Suprapubic skin (tissue), 4 donors: ENCODE data around the gene PIK3R2. TPM values are rescaled to one million over a fixed set of nuclear protein-coding genes. Genes with fewer than 3 reads are reported as not detected.
"Not testable (repeated sequence)": the region's sequence is repeated elsewhere in the genome, so short reads cannot be mapped to it uniquely, and the experiment has no call there.

Experiments used
- DNase-seq, 2 donors: peaks; one replicate each; pipeline ENCODE4 v3.0.0-alpha.2; 2019; ENCODE audit warnings: low spot score in 2 of 2
- H3K27ac ChIP-seq: fragments of 200-600 bp; sonication (generic); one replicate; pipeline ENCODE4 v1.5.1; 2019
- H3K27me3 ChIP-seq: fragments of 200-600 bp; sonication (generic); one replicate; pipeline ENCODE4 v1.5.1; 2019
- H3K36me3 ChIP-seq: fragments of 200-600 bp; sonication (generic); one replicate; pipeline ENCODE4 v1.5.1; 2019
- H3K4me1 ChIP-seq: fragments of 200-600 bp; sonication (generic); one replicate; pipeline ENCODE4 v1.5.1; 2019
- H3K4me3 ChIP-seq: fragments of 200-600 bp; sonication (generic); one replicate; pipeline ENCODE4 v1.5.1; 2019; ENCODE audit warnings: mild to moderate bottlenecking
- H3K9me3 ChIP-seq: fragments of 200-600 bp; sonication (generic); one replicate; pipeline ENCODE4 v1.5.1; 2019
- CTCF ChIP-seq, 2 donors: fragments of 200-600 bp in 1 of 2; fragments of 450-650 bp in 1 of 2; sonication (generic) in 1 of 2; IDR thresholded peaks; one replicate each; pipeline ENCODE4 v1.5.1; 2016 to 2019; ENCODE audit warnings: antibody characterized with exemption in 2 of 2, mild to moderate bottlenecking in 1 of 2, moderate library complexity in 1 of 2
- EP300 ChIP-seq: sonication (generic); formaldehyde crosslinking; IDR thresholded peaks from one replicate; pipeline ENCODE4 v1.6.1; 2017; ENCODE audit warnings: antibody characterized with exemption
- POLR2A ChIP-seq, 2 donors: fragments of 450-650 bp; IDR thresholded peaks; one replicate each; pipeline ENCODE4 v1.6.1; 2017; ENCODE audit warnings: antibody characterized with exemption in 2 of 2, mild to moderate bottlenecking in 2 of 2, moderate library complexity in 2 of 2
- POLR2AphosphoS5 ChIP-seq, 3 donors: sonication (generic); formaldehyde crosslinking; IDR thresholded peaks; one replicate each; pipeline ENCODE4 v1.6.1; 2017; ENCODE audit warnings: antibody characterized with exemption in 3 of 3
- WGBS: methylation state at CpG from one replicate; pipeline ENCODE4 v1.1.5; 2018; 5-methylcytosine and 5-hydroxymethylcytosine counted together
- total RNA-seq, 4 donors: library from RNA; depleted of rRNA; stranded (reverse); fragments of >200 nt; gene quantifications; one replicate each; pipeline ENCODE4 v1.1.0, GENCODE V29; 2016

PIK3R2 gene
- total RNA-seq, 4 donors from 2014 or later = 14.1 to 25.9 (median 19.5) TPM

GRCh38 chr19:18155095-18156087 lies 2.4 kb downstream of the PIK3R2 start:
- Histone ChIP-seq H3K4me3 (peak overlapping the region; percentile 13), H3K27me3 (no peaks in the 10 kb centered on the region), H3K36me3 (no peaks in the 10 kb centered on the region), H3K4me1 (peaks cover 69% of the 10 kb centered on the region), H3K9me3 (no peaks in the 10 kb centered on the region), H3K27ac (peak overlapping the region; percentile 28)
- no peak for DNase-seq
- TF ChIP-seq EP300 = no peak
- no peak for TF ChIP-seq POLR2AphosphoS5 (IDR thresholded peaks at IDR 0.05)
- TF ChIP-seq POLR2A (IDR thresholded peaks at IDR 0.05) = no peak
- 79% methylated on average over 5 of the region's 43 CpGs for WGBS

GRCh38 chr19:18156268-18156667 lies 3.3 kb downstream of the PIK3R2 start:
- Histone ChIP-seq H3K27me3 (no peaks in the 10 kb centered on the region), H3K4me1 (peaks cover 77% of the 10 kb centered on the region), H3K9me3 (no peaks in the 10 kb centered on the region), H3K36me3 (no peaks in the 10 kb centered on the region), H3K27ac (peak overlapping the region; percentile 28), H3K4me3 (peak overlapping the region; percentile 13)
- DNase-seq = no peak
- WGBS = 86% methylated on average over 6 of the region's 6 CpGs
- no peak for TF ChIP-seq CTCF (IDR thresholded peaks at IDR 0.05)

GRCh38 chr19:18156841-18157464 lies 4.0 kb downstream of the PIK3R2 start:
- TF ChIP-seq EP300 = no peak
- TF ChIP-seq POLR2AphosphoS5 (IDR thresholded peaks at IDR 0.05) = no peak
- no peak for TF ChIP-seq POLR2A (IDR thresholded peaks at IDR 0.05)
- no peak for TF ChIP-seq CTCF (IDR thresholded peaks at IDR 0.05)
- no peaks in the 10 kb centered on the region for H3K27me3 ChIP-seq
- H3K4me3 ChIP-seq = no peak overlapping the region
- H3K9me3 ChIP-seq = no peaks in the 10 kb centered on the region
- 21% methylated on average over 11 of the region's 22 CpGs for WGBS
- peak in 1 of 2 donors; percentile 87 for DNase-seq
- peaks cover 77% of the 10 kb centered on the region for H3K4me1 ChIP-seq
- H3K27ac ChIP-seq = peak overlapping the region; percentile 54
- H3K36me3 ChIP-seq = peaks cover 2% of the 10 kb centered on the region

- no peak overlapping the region for H3K27ac ChIP-seq
- no peak for DNase-seq
- no peak overlapping the region for H3K4me3 ChIP-seq
- peaks cover 77% of the 10 kb centered on the region for H3K4me1 ChIP-seq
- no peaks in the 10 kb centered on the region for H3K9me3 ChIP-seq
- H3K36me3 ChIP-seq = peaks cover 6% of the 10 kb centered on the region
- H3K27me3 ChIP-seq = no peaks in the 10 kb centered on the region
- 36% methylated on average over 18 of the region's 18 CpGs for WGBS
- TF ChIP-seq EP300 (no peak), POLR2A (IDR thresholded peaks at IDR 0.05) (no peak), CTCF (IDR thresholded peaks at IDR 0.05) (no peak), POLR2AphosphoS5 (IDR thresholded peaks at IDR 0.05) (no peak)
Observed at GRCh38 chr19:18157465-18158063, 4.6 kb downstream of the PIK3R2 start.

- 64% methylated on average over 4 of the region's 4 CpGs for WGBS
- Histone ChIP-seq H3K36me3 (peaks cover 15% of the 10 kb centered on the region), H3K27ac (no peak overlapping the region), H3K27me3 (no peaks in the 10 kb centered on the region), H3K4me1 (peaks cover 75% of the 10 kb centered on the region), H3K9me3 (no peaks in the 10 kb centered on the region), H3K4me3 (no peak overlapping the region)
- DNase-seq = no peak
- no peak for TF ChIP-seq CTCF (IDR thresholded peaks at IDR 0.05)
Observed at GRCh38 chr19:18158467-18158866, 5.5 kb downstream of the PIK3R2 start.

GRCh38 chr19:18159059-18159616 lies 6.2 kb downstream of the PIK3R2 start:
- WGBS = 90% methylated on average over 6 of the region's 6 CpGs
- H3K4me1 ChIP-seq = peaks cover 68% of the 10 kb centered on the region
- H3K27ac ChIP-seq, H3K27me3 ChIP-seq, H3K9me3 ChIP-seq, DNase-seq, H3K4me3 ChIP-seq: not testable (repeated sequence)
- peaks cover 22% of the 10 kb centered on the region for H3K36me3 ChIP-seq
